GM18520 (cell line): ENCODE data around the gene FLNB.
"Not testable (repeated sequence)": the region's sequence is repeated elsewhere in the genome, so short reads cannot be mapped to it uniquely, and the experiment has no call there.

Source experiments
- ATAC-seq: cut with Tn5 transposase; IDR thresholded peaks from one replicate; pipeline ENCODE4 v1.9.1; 2021; ENCODE audit not compliant: unreplicated experiment

Gene FLNB

GRCh38 chr3:58051196-58051595 is 43.0 kb downstream of the FLNB start:
- ATAC-seq, result no peak

GRCh38 chr3:58051658-58052261 is 43.5 kb downstream of the FLNB start:
- not testable (repeated sequence) for ATAC-seq

GRCh38 chr3:58052373-58053273 is 44.4 kb downstream of the FLNB start:
- no peak for ATAC-seq

GRCh38 chr3:58054652-58055051 is 46.4 kb downstream of the FLNB start:
- no peak for ATAC-seq

- no peak for ATAC-seq
These were observed 47.1 kb downstream of the FLNB start for GRCh38 chr3:58055314-58055713.

- ATAC-seq, result not testable (repeated sequence)
These were observed 47.7 kb downstream of the FLNB start for GRCh38 chr3:58055891-58056290.

GRCh38 chr3:58058361-58059263 is 50.4 kb downstream of the FLNB start:
- no peak for ATAC-seq

- no peak for ATAC-seq
These were observed 51.4 kb downstream of the FLNB start for GRCh38 chr3:58059349-58060321.

GRCh38 chr3:58062472-58062871 is 54.2 kb downstream of the FLNB start:
- ATAC-seq, result no peak

GRCh38 chr3:58063022-58063815 is 55.0 kb downstream of the FLNB start:
- no peak for ATAC-seq

GRCh38 chr3:58064923-58065638 is 56.9 kb downstream of the FLNB start:
- no peak for ATAC-seq

GRCh38 chr3:58065700-58066167 is 57.5 kb downstream of the FLNB start:
- ATAC-seq, result no peak

GRCh38 chr3:58066842-58067241 is 58.6 kb downstream of the FLNB start:
- no peak for ATAC-seq

- no peak for ATAC-seq
These were observed 60.0 kb downstream of the FLNB start for GRCh38 chr3:58068122-58068809.

GRCh38 chr3:58071480-58071971 is 63.3 kb downstream of the FLNB start:
- ATAC-seq, result no peak

- ATAC-seq, result no peak
These were observed 64.0 kb downstream of the FLNB start for GRCh38 chr3:58072052-58072762.

- ATAC-seq, result no peak
These were observed 64.5 kb downstream of the FLNB start for GRCh38 chr3:58072763-58073130.
